ENCODE results near the gene LRRC1.
"Not testable (repeated sequence)": the region's sequence is repeated elsewhere in the genome, so short reads cannot be mapped to it uniquely, and the experiment has no call there.

Gene LRRC1

GRCh38 chr6:53792973-53793317 lies 1.9 kb upstream of the LRRC1 start:
- no peak for DNase-seq (ENCODE audit: low read depth, low spot score)

- DNase-seq (ENCODE audit: low read depth, low spot score), result peak; percentile 8
Measured at GRCh38 chr6:53793318-53794136, 1.3 kb upstream of the LRRC1 start.

- DNase-seq (ENCODE audit: low read depth, low spot score), result no peak
Measured at GRCh38 chr6:53794137-53794719, 577 bp upstream of the LRRC1 start.

- DNase-seq (ENCODE audit: low read depth, low spot score), result no peak
Measured at GRCh38 chr6:53795340-53795701, 516 bp downstream of the LRRC1 start.

GRCh38 chr6:53795702-53796450 lies 1.1 kb downstream of the LRRC1 start:
- DNase-seq (ENCODE audit: low read depth, low spot score), result no peak

- no peak for DNase-seq (ENCODE audit: low read depth, low spot score)
Measured at GRCh38 chr6:53796451-53796780, 1.6 kb downstream of the LRRC1 start.

GRCh38 chr6:53796791-53797190 lies 2.0 kb downstream of the LRRC1 start:
- DNase-seq (ENCODE audit: low read depth, low spot score), result no peak

- DNase-seq (ENCODE audit: low read depth, low spot score), result no peak
Measured at GRCh38 chr6:53797304-53797703, 2.5 kb downstream of the LRRC1 start.

GRCh38 chr6:53799340-53799739 lies 4.5 kb downstream of the LRRC1 start:
- DNase-seq (ENCODE audit: low read depth, low spot score), result no peak

GRCh38 chr6:53801022-53801421 lies 6.2 kb downstream of the LRRC1 start:
- no peak for DNase-seq (ENCODE audit: low read depth, low spot score)

- DNase-seq (ENCODE audit: low read depth, low spot score), result no peak
Measured at GRCh38 chr6:53802582-53802981, 7.8 kb downstream of the LRRC1 start.

GRCh38 chr6:53803081-53803860 lies 8.5 kb downstream of the LRRC1 start:
- DNase-seq (ENCODE audit: low read depth, low spot score), result no peak

GRCh38 chr6:53805016-53805415 lies 10.2 kb downstream of the LRRC1 start:
- DNase-seq (ENCODE audit: low read depth, low spot score), result no peak

GRCh38 chr6:53805725-53806124 lies 10.9 kb downstream of the LRRC1 start:
- DNase-seq (ENCODE audit: low read depth, low spot score), result no peak

- DNase-seq (ENCODE audit: low read depth, low spot score), result not testable (repeated sequence)
Measured at GRCh38 chr6:53807606-53808005, 12.8 kb downstream of the LRRC1 start.

GRCh38 chr6:53808302-53808881 lies 13.6 kb downstream of the LRRC1 start:
- no peak for DNase-seq (ENCODE audit: low read depth, low spot score)

- no peak for DNase-seq (ENCODE audit: low read depth, low spot score)
Measured at GRCh38 chr6:53809691-53810090, 14.9 kb downstream of the LRRC1 start.

- DNase-seq (ENCODE audit: low read depth, low spot score), result no peak
Measured at GRCh38 chr6:53811082-53811481, 16.3 kb downstream of the LRRC1 start.

- DNase-seq (ENCODE audit: low read depth, low spot score), result no peak
Measured at GRCh38 chr6:53811746-53812145, 16.9 kb downstream of the LRRC1 start.

GRCh38 chr6:53813096-53813495 lies 18.3 kb downstream of the LRRC1 start:
- no peak for DNase-seq (ENCODE audit: low read depth, low spot score)

- no peak for DNase-seq (ENCODE audit: low read depth, low spot score)
Measured at GRCh38 chr6:53813801-53814200, 19.0 kb downstream of the LRRC1 start.

- DNase-seq (ENCODE audit: low read depth, low spot score), result no peak
Measured at GRCh38 chr6:53814353-53814752, 19.5 kb downstream of the LRRC1 start.
